ENCODE measurements around the gene ZNF138.

- no peak for TF ChIP-seq EZH2 (IDR thresholded peaks at IDR 0.05)
- TF ChIP-seq CTCF (IDR thresholded peaks at IDR 0.05) = no peak
- TF ChIP-seq EZH2phosphoT487 (IDR thresholded peaks at IDR 0.05) = no peak
Measured at GRCh38 chr7:64877714-64878610, 83.7 kb downstream of the ZNF138 start.
